ENCODE measurements around the gene HGS. TPM values are rescaled to one million over a fixed set of nuclear protein-coding genes. Genes with fewer than 3 reads are reported as not detected.

Gene HGS
- total RNA-seq, 2 donors from 2014 or later = 102 to 167 TPM

- no peak overlapping the region for H3K27ac ChIP-seq
- no peak for TF ChIP-seq POLR2AphosphoS5 (IDR thresholded peaks at IDR 0.05)
- no peak for TF ChIP-seq POLR2A (IDR thresholded peaks at IDR 0.05)
- no peak for TF ChIP-seq CTCF (IDR thresholded peaks at IDR 0.05)
- intact Hi-C loops (cut with DNase I) = no loop called here
- H3K4me3 ChIP-seq = no peak overlapping the region
- no peaks in the 10 kb centered on the region for H3K36me3 ChIP-seq
- WGBS = 91% methylated on average over 29 of the region's 29 CpGs
- H3K27me3 ChIP-seq (replicated peaks; ENCODE audit: insufficient read depth) = peaks cover 15% of the 10 kb centered on the region
- DNase-seq (ENCODE audit: low spot score) = no peak
- no peaks in the 10 kb centered on the region for H3K9me3 ChIP-seq
- no peaks in the 10 kb centered on the region for H3K4me1 ChIP-seq (replicated peaks)
Observed at GRCh38 chr17:81644976-81645952, 38.5 kb upstream of the HGS start.

GRCh38 chr17:81646869-81647600 is 36.8 kb upstream of the HGS start:
- intact Hi-C loops (cut with DNase I) = no loop called here
- WGBS = 71% methylated on average over 12 of the region's 12 CpGs

GRCh38 chr17:81647640-81648012 is 36.2 kb upstream of the HGS start:
- intact Hi-C loops (cut with DNase I) = no loop called here
- 29% methylated on average over 13 of the region's 21 CpGs for WGBS
- H3K27ac ChIP-seq = no peak overlapping the region
- H3K9me3 ChIP-seq = no peaks in the 10 kb centered on the region
- no peaks in the 10 kb centered on the region for H3K36me3 ChIP-seq
- TF ChIP-seq POLR2A (IDR thresholded peaks at IDR 0.05) (no peak), POLR2AphosphoS5 (IDR thresholded peaks at IDR 0.05) (no peak), CTCF (IDR thresholded peaks at IDR 0.05) (no peak)
- peaks cover 15% of the 10 kb centered on the region for H3K27me3 ChIP-seq (replicated peaks; ENCODE audit: insufficient read depth)
- no peaks in the 10 kb centered on the region for H3K4me1 ChIP-seq (replicated peaks)
- DNase-seq (ENCODE audit: low spot score) = no peak
- no peak overlapping the region for H3K4me3 ChIP-seq

More at GRCh38 chr17:81646869-81647600, 36.8 kb upstream of the HGS start:
- Histone ChIP-seq H3K9me3 (no peaks in the 10 kb centered on the region), H3K4me1 (replicated peaks) (no peaks in the 10 kb centered on the region), H3K36me3 (no peaks in the 10 kb centered on the region), H3K4me3 (no peak overlapping the region), H3K27me3 (replicated peaks; ENCODE audit: insufficient read depth) (peaks cover 15% of the 10 kb centered on the region), H3K27ac (no peak overlapping the region)
- no peak for TF ChIP-seq POLR2A (IDR thresholded peaks at IDR 0.05)
- no peak for TF ChIP-seq POLR2AphosphoS5 (IDR thresholded peaks at IDR 0.05)
- no peak for TF ChIP-seq CTCF (IDR thresholded peaks at IDR 0.05)
- DNase-seq (ENCODE audit: low spot score) = no peak

- 5% methylated on average over 67 of the region's 78 CpGs for WGBS
- no peak overlapping the region for H3K4me3 ChIP-seq
- H3K4me1 ChIP-seq (replicated peaks) = no peaks in the 10 kb centered on the region
- H3K27me3 ChIP-seq (replicated peaks; ENCODE audit: insufficient read depth) = peaks cover 15% of the 10 kb centered on the region
- DNase-seq (ENCODE audit: low spot score) = no peak
- intact Hi-C loops (cut with DNase I) = no loop called here
- H3K9me3 ChIP-seq = no peaks in the 10 kb centered on the region
- H3K27ac ChIP-seq = no peak overlapping the region
- TF ChIP-seq POLR2A (IDR thresholded peaks at IDR 0.05) (no peak), CTCF (IDR thresholded peaks at IDR 0.05) (no peak), POLR2AphosphoS5 (IDR thresholded peaks at IDR 0.05) (no peak)
- H3K36me3 ChIP-seq = no peaks in the 10 kb centered on the region
Observed at GRCh38 chr17:81648013-81648706, 35.7 kb upstream of the HGS start.

All from prostate gland (tissue), 2 donors.